GM18520 (cell line): ENCODE data around the gene PALM.

ENCODE experiments used
- ATAC-seq: cut with Tn5 transposase; IDR thresholded peaks from one replicate; pipeline ENCODE4 v1.9.1; 2021; ENCODE audit not compliant: unreplicated experiment

PALM gene

DNA sequence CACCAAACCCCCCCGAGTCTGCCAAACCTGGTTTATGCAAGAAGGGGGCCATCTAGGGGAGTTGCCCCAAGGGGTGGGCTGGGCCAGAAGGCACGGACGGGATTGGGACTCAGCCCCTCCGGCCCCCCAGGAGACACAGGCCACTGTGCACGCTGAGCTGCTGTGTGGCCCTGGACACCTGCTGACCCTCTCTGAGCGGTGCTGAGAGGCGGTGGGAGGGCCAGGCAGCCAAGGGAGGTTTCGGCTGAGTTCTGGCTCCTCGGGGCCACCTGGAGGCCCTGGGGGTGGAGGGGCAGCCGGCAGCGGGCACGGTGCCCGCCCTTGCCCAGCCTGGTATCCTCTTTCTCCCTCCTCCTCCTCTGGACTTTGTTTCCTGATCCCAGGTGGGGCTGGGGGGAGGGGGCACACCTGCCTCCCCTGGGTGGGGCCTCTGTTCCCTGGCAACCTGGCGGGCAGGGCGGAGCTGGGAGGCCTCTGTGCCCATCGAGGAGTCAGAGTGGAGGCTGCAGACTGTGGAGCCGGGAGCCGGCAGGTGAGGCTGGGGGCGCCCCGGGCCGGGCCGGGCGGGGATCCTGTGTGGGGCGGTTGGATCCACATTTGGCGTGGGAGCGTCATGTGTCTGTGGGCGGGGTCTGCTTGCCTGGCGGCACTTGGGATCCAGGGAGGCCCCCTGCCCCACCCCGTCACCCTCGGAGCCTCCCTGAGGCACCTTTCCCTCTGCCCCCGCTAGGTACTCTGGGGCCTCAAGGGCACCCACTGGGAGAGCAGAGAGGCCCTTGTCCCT lies 42.1 kb downstream of the PALM start, which contains the start of gene MISP:
Gene MISP (plus strand): TSS at position 473 of the 784 bp plus-strand sequence. CDS start 5,835 bp downstream, outside the sequence.
- ATAC-seq, result no peak

DNA sequence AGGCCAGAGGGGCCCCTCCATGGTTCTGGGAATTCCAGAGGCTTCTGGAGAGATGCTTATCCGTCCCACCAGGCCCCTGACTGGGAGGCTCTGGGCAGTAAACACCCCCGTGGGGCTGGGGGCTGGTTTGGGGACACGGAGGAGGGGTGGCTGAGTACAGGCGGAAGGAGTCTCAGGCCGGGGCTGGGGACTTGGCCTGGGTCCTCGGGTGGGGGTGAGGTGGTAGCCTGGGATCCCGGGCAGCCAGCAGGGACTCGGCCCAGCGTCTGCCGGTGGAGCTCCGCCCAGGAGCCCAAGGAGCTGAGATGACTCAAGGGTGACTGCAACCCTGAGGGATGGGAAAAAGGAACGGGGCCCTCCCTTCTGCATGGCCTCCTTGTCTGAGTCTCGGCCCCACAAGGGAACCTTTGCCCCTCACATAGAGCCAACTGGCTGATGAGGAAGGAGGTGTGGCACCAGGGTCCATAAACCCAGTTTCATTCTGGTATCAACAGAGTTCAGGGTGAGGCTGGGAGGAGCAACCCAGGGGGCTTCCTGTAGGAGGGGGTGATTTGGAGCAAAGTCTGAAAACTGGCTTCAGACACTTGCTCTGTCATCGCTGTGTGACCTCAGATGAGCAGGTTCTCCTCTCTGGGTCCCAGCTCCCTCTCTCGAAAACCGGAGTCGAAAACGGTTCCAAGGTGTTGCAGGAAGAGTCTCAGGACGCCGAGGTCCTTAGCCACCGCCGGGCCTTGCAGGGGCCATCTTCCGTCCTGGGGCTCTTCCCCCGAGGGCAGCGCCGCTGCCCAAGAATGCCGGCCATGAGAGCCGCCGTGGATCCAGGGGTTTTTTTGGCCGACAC lies 43.0 kb downstream of the PALM start:
- ATAC-seq, result no peak

DNA sequence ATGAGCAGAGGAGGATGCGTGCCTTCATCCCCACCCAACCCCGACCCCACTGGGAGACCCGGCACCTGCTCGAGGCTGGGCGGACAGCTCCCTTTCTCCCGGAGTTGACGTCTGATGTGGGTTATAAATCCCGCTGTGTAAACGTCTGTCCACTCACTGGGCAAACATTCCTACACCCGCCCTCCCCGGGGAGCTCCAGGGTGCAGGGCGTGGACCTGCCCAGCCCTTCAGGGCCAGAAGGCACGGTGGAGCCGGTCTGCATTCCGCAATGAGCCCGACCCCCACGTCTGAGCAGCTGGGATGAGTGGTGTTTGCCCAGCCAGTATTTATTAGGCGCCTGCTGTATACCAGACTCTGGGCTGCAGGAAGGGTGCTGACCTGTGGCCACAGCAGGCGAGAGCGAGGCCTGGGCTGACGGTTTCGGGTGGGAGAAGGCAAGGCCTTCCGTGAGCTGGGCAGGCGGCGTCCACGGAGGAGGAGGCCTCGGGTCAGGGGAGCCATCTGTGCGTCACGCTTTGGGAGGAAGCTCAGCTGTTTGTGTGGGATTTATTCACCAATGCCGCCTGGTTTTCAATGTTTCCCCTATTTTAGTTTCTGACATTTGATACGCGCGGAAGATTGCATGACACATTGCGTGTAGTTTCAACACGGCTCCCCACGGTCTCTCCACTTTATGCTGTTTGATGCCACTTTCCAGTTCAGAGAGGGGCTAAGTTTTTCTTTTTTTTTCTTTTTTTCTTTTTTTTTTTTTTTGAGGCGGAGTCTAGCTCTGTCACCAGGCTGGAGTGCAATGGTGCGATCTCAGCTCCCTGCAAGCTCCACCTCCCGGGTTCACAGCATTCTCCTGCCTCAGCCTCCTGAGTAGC lies 44.1 kb downstream of the PALM start:
- no peak for ATAC-seq

DNA sequence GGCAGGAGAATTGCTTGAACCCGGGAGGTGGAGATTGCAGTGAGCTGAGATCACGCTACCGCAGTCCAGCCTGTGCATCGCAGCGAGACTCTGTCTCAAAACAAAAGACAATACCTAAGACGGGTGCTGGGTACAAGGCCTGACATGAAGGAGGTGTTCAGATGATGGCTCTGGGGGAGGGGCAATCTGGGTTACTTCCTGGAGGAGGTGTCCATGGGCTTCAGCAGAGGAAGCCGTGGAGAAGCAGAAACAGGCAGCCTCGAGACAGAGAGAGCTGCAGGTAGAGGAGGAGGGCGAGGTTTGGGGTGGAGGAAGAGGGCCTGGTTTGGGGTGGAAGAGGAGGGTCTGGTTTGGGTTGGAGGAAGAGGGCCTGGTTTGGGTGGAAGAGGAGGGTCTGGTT lies 45.8 kb downstream of the PALM start:
- no peak for ATAC-seq

DNA sequence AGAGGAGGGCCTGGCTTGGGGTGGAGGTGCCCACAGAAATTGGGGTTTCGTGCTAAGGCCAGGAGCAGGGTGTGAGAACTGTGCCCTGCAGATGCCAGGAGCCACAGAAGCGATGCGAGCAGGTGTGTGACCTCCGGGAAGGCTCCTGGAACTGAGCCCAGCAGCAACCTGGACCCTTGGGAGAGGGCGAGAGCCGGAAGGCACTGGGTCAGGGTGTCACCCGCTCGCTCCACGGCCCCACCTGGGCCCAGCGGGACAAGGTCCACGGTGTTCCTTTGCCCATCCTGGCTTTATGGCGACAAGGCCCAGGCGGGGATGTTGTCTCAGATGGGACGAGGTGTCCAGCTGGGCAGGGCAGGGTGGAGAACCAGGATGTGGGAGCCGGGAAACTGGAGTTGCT lies 46.3 kb downstream of the PALM start:
- ATAC-seq, result no peak

DNA sequence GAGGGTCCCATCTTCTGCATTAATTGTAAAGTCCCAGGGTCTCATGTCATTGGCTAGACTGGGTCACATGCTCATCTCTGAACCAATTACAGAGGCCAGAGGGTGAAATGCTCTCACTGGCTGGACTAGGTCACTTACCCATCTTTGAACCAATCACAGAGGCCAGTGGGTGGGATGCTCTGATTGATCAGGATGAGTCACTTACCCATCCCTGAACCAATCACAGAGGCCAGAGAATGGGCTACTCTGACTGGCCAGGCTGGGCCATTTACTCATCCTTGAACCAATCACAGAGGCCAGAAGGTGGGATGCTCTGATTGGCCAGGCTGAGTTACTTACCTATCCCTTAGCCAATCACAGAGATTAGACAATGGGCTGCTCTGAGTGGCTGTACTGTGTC lies 47.5 kb downstream of the PALM start:
- no peak for ATAC-seq

DNA sequence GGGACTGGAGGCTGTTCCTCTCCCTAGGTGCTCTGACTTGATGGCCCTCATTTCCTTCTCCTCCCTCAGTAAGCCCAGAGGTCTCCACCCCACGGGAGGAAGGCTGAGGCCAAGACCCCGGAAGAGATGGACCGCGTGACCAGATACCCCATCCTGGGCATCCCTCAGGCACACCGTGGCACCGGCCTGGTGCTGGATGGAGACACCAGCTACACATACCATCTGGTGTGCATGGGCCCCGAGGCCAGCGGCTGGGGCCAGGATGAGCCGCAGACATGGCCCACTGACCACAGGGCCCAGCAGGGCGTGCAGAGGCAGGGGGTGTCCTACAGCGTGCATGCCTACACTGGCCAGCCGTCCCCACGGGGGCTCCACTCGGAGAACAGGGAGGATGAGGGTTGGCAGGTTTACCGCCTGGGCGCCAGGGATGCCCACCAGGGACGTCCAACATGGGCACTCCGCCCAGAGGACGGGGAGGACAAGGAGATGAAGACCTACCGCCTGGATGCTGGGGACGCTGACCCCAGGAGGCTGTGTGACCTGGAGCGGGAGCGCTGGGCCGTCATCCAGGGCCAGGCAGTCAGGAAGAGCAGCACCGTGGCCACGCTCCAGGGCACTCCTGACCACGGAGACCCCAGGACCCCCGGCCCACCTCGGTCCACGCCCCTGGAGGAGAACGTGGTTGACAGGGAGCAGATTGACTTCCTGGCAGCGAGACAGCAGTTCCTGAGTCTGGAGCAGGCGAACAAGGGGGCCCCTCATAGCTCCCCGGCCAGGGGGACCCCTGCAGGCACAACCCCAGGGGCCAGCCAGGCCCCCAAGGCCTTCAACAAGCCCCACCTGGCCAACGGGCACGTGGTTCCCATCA lies 48.3 kb downstream of the PALM start:
- ATAC-seq, result no peak

DNA sequence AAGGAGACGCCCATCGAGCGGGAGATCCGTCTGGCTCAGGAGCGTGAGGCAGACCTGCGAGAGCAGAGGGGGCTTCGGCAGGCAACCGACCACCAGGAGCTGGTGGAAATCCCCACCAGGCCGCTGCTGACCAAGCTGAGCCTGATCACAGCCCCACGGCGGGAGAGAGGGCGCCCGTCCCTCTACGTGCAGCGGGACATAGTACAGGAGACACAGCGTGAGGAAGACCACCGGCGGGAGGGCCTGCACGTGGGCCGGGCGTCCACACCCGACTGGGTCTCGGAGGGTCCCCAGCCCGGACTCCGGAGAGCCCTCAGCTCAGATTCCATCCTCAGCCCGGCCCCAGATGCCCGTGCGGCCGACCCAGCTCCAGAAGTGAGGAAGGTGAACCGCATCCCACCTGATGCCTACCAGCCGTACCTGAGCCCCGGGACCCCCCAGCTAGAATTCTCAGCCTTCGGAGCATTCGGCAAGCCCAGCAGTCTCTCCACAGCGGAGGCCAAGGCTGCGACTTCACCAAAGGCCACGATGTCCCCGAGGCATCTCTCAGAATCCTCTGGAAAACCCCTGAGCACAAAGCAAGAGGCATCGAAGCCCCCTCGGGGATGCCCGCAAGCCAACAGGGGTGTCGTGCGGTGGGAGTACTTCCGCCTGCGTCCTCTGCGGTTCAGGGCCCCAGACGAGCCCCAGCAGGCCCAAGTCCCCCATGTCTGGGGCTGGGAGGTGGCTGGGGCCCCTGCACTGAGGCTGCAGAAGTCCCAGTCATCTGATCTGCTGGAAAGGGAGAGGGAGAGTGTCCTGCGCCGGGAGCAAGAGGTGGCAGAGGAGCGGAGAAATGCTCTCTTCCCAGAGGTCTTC lies 49.3 kb downstream of the PALM start:
- ATAC-seq, result no peak

DNA sequence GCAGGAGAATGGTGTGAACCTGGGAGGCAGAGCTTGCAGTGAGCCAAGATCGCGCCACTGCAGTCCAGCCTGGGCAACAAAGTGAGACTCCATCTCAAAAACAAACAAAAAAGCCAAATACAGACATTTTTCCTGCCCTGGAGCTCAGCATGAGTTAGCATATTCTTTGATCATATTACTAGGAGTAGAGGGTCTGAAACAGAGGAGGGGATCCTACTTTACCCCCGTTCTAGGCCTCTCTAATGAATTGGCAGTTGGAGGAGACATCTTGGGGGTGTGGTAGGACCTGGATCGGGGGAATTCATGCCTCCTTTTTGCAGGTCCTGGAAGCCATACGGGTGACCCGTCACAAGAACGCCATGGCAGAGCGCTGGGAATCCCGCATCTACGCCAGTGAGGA lies 54.4 kb downstream of the PALM start:
- ATAC-seq, result no peak

DNA sequence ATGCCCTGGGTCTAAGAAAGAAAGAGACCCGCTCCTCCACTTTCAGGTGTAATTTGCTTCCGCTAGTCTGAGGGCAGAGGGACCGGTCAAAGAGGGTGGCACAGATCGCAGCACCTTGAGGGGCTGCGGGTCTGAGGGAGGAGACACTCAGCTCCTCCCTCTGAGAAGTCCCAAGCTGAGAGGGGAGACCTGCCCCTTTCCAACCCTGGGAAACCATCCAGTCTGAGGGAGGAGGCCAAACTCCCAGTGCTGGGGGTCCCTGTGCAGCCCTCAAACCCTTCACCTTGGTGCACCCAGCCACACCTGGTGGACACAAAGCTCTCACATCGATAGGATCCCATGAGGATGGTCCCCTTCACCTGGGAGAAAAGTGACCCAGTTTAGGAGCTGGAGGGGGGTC lies 55.1 kb downstream of the PALM start:
- no peak for ATAC-seq

DNA sequence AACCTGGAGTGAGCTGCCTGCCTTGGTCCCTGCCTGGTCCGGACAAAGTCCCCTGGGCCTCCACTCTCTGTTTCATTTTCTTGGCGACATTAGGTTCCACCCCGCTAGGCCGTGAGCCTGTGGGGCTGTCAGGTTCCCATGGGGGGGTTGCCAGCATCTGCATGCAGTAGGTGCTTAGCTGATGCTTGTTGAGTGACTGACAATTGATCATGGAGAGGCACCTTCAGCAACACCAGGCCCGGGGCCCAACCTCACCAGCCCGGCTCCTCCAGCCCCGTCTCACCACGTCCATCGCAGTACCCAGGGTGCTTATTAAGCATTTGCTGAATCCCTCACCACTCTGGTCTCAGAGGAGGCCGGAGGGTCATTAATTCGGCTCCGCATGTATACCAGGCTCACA lies 55.6 kb downstream of the PALM start:
- no peak for ATAC-seq

DNA sequence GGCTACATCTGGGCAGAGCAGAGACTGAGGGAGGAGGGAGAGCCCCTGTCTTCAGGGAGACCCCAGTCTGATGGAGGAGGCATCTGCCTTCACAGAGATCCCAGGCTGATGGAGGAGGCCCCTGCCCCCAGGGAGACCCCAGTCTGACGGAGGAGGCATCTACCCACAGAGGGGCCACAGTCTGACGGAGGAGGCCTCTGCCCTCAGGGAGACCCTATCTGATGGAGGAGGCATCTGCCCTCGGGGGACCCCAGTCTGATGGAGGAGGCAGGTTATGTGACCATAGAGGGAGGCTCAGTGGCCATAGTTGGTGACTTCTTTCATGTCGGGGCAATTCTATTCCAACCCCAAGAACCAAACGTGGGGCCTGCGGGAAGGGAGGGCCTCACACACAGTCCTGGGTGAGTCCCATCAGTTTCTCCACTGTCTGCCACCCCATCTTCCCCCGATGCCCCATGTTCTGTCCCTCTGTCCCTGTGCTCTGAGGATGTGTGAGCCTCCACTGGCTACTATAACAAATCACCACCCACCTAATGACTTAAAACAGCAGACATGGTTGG lies 56.5 kb downstream of the PALM start:
- no peak for ATAC-seq

DNA sequence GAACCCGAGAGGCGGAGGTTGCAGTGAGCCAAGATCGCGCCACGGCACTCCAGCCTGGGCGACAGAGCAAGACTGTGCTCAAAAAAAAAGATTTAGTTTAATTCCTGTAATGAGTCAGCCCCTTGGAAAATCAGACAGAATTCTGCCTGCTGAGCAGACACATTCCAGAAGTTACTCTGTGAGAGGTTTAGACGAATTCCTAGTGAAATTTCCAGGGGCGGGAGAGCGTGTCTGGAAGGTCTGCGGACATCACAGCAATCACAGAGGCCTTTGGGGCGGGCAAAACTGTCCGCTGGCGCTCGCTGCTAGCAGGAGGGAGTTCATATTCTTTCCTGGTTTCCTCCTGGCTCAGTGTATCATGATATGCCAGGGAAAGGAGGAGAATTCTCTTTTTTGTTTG lies 59.7 kb downstream of the PALM start:
- ATAC-seq, result no peak

DNA sequence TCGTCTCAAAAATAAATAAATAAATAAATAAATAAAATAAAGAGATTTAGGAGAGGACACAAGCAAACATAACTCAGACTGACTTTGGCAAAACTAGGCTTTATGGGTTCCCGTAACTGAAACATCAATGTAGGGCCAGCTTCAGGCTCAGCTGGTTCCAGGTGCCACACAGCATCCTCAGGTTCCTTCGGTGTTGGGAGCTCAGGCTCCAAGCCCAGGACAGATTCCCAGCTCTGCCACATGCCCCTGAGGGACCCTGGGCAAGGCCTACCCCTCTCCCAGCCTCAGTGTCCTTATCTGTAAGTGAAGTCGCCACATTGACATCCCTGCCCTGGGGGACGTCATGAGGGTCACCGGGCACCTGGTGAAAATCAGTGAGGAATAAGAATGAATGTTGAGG lies 60.9 kb downstream of the PALM start:
- ATAC-seq, result no peak

DNA sequence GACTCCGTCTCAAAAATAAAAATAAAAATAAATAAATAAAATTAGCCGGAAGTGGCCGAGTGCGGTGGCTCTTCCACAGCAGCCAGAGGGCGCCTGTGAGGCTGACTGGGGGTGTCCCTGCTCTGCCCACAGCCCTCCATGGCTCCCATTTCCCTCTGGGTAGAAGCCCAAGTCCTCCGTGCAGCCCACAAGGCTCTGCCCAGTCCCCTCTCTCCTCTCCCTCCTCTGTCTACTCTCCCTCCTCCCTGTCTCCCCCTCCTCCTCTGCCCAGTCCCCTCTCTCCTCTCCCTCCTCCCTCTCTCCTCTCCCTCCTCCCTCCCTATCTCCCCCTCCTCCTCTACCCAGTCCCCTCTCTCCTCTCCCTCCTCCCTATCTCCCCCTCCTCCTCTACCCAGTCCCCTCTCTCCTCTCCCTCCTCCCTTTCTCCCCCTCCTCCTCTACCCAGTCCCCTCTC lies 62.6 kb downstream of the PALM start:
- no peak for ATAC-seq

DNA sequence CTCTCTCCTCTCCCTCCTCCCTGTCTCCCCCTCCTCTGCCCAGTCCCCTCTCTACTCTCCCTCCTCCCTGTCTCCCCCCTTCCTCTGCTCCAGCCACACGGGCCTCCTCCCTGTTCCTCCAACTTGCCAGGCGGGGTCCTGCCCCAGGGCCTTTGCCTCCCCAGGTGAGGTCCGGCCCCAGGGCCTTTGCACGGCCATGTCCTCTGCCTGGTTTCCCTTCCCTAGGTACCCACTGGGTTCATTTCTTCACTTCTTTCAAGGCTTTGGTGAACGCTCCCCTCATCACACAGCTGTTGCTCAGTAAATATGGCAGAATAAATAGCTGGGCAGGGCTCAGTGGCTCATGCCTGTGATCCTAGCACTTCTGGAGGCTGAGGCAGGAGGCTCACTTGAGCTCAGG lies 63.3 kb downstream of the PALM start:
- no peak for ATAC-seq

DNA sequence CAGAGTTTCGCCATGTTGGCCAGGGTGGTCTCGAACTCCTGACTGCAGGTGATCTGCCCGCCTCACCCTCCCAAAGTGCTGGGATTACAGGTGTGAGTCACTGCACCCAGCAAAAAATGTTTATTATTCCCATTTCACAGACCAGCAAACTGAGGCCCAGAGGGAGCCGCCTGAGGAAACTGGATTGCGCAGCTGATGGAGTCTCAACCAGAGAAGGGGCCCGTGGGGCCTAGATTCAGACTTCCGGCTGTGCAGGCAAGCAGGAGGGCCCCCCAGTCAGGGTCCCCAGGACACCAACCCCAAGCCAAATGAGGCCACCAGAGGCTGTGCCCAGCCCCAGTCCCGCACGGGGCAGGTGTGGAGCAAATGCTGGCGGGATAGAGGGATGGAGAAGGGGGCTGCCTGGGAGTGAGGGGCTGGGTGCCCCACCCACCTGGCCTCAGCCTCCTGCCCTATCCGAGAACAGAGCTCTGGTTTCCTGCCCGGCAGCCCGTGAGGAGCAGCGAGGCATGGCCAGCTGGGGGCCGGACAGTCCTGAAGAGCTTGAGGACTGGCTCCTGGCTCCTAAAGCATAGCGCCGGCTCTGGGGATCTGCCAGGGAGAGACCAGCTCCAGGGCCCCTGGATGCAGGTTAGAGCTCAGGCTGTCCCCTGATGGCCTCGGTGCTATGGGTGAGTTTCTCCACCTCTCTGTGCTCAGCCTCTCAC lies 64.1 kb downstream of the PALM start:
- ATAC-seq, result no peak

DNA sequence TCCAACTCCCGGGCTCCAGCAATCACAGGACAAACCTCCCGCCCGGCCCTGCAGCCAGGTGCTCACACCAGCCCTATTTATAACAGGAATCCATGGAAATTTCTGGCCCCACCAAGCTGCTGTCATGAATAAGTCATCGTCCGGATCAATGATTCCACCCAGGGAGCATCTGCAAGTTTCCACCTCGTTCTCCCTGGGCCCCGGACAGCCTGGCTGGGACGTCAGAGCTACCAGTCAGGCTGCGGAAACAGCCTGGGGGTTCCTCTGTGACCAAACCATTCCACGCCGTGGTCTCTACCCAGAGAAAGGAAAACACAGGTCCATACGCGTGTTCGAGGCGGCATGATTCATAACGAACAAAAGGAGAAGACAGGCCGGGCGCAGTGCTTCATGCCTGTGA lies 67.8 kb downstream of the PALM start:
- ATAC-seq, result no peak
